Naive thymus-derived CD8-positive, alpha-beta T cell (primary cell): ENCODE measurements around the gene PDZK1. TPM values are rescaled to one million over a fixed set of nuclear protein-coding genes. Genes with fewer than 3 reads are reported as not detected.
"Not testable (repeated sequence)": the region's sequence is repeated elsewhere in the genome, so short reads cannot be mapped to it uniquely, and the experiment has no call there.

ENCODE experiments used
- ATAC-seq, 2 donors: fragments of 150-1000 bp; cut with Tn5 transposase in 1 of 2; sonication (Bioruptor Pico), chemical (Tn5 transposase) in 1 of 2; 1 replicate in 1 of 2; 2 replicates in 1 of 2; pipeline ENCODE4 v1.10.0; 2021; ENCODE audit warnings: mild to moderate bottlenecking in 2 of 2, moderate library complexity in 2 of 2
- POLR2A ChIA-PET: fragments of 350-600 bp; sonication (Branson Sonifier 250); formaldehyde crosslinking; loops from one replicate; lab custom pipeline; 2021; ENCODE audit warnings: antibody characterized with exemption; lab: Charles Lee
- DNase-seq, 10 donors: peaks; one replicate each; pipeline versions ENCODE4 v3.0.0 to v3.0.0-alpha.2; 2020 to 2022
- H3K27ac Mint-ChIP-seq, 10 donors: one replicate each; pipeline ENCODE4 v1.8.0; 2020 to 2022; ENCODE audit warnings: mild to moderate bottlenecking in 10 of 10, mixed read lengths in 10 of 10, moderate library complexity in 4 of 10, inconsistent platforms in 1 of 10
- H3K27me3 Mint-ChIP-seq, 5 donors: one replicate each; pipeline ENCODE4 v1.8.0; 2021 to 2022; ENCODE audit warnings: mixed read lengths in 5 of 5
- H3K36me3 Mint-ChIP-seq, 3 donors: one replicate each; pipeline ENCODE4 v1.8.0; 2020 to 2022; ENCODE audit warnings: mixed read lengths in 3 of 3, mild to moderate bottlenecking in 2 of 3, inconsistent platforms in 1 of 3
- H3K4me1 Mint-ChIP-seq, 4 donors: one replicate each; pipeline ENCODE4 v1.8.0; 2021 to 2022; ENCODE audit warnings: mixed read lengths in 4 of 4
- H3K4me3 Mint-ChIP-seq, 10 donors: one replicate each; pipeline ENCODE4 v1.8.0; 2020 to 2022; ENCODE audit warnings: mild to moderate bottlenecking in 10 of 10, mixed read lengths in 10 of 10, moderate library complexity in 6 of 10, inconsistent platforms in 1 of 10
- H3K9me3 Mint-ChIP-seq, 9 donors: one replicate each; pipeline ENCODE4 v1.8.0; 2020 to 2022; ENCODE audit warnings: mixed read lengths in 9 of 9, mild to moderate bottlenecking in 3 of 9, inconsistent platforms in 1 of 9, moderate library complexity in 1 of 9
- polyA plus RNA-seq, 3 donors: library from polyadenylated mRNA; unstranded; fragments of 300-500 nt; fragmentation: Illumina TruSeq; gene quantifications; one replicate each; pipeline ENCODE4 v1.2.3, GENCODE V29; 2021
- total RNA-seq, 8 experiments: library from RNA in 2 of 8; stranded (reverse) in 2 of 8; gene quantifications; one replicate each; pipeline ENCODE4 v1.2.3 and lab custom pipeline; 2021 to 2026

The PDZK1 gene
- total and polyA plus RNA-seq, 5 experiments from 2014 or later = 0.24 to 0.43 TPM; not detected in 3

- Mint-ChIP-seq H3K4me3 (peak overlapping the region; percentile 64 to 87 (median 80)), H3K27ac (peak overlapping the region in 5 of 10 donors; percentile 53 to 81 (median 66)), H3K4me1 (peaks cover 5 to 30% (median 15%) of the 10 kb centered on the region in 4 donors), H3K9me3 (no peaks in the 10 kb centered on the region), H3K36me3 (no peaks in the 10 kb centered on the region), H3K27me3 (peaks cover 9 to 18% (median 14%) of the 10 kb centered on the region in 5 donors)
- peak; percentile 92 to 96 for ATAC-seq
- DNase-seq = peak; percentile 43 to 79 (median 70)
- POLR2A ChIA-PET = interaction anchor here (0.9 kb wide), 1 partner anchor 30 kb away, joined by 3 read pairs; no protein-coding TSS in a partner anchor
These were observed 13.9 kb upstream of the PDZK1 start for GRCh38 chr1:145720878-145721671.

- DNase-seq = peak in 1 of 10 donors; percentile 9
These were observed 13.3 kb upstream of the PDZK1 start for GRCh38 chr1:145720556-145720877.

GRCh38 chr1:145719230-145720079 lies 12.3 kb upstream of the PDZK1 start, which contains the start of gene CD160:
Gene CD160 (plus strand): TSS chr1:145719499. CDS start chr1:145728328, 8,829 bp downstream.
- H3K9me3 Mint-ChIP-seq = no peaks in the 10 kb centered on the region
- peak within 1 kb of the TSS in 3 of 10 donors; percentile 3 to 81 (median 49) for H3K27ac Mint-ChIP-seq
- H3K4me1 Mint-ChIP-seq = peaks cover 5 to 30% (median 15%) of the 10 kb centered on the region in 4 donors
- ATAC-seq (no peak), DNase-seq (peak in 1 of 10 donors; percentile 28)
- POLR2A ChIA-PET = no interaction called here
- H3K36me3 Mint-ChIP-seq = no peaks in the 10 kb centered on the region
- peak within 1 kb of the TSS in 7 of 10 donors; percentile 14 to 87 (median 63) for H3K4me3 Mint-ChIP-seq
- H3K27me3 Mint-ChIP-seq = peaks cover 9 to 18% (median 14%) of the 10 kb centered on the region in 5 donors

More at GRCh38 chr1:145720556-145720877, 13.3 kb upstream of the PDZK1 start:
- Mint-ChIP-seq H3K4me3 (peak overlapping the region; percentile 15 to 87 (median 70)), H3K4me1 (peaks cover 5 to 30% (median 15%) of the 10 kb centered on the region in 4 donors), H3K9me3 (no peaks in the 10 kb centered on the region), H3K27me3 (peaks cover 9 to 18% (median 14%) of the 10 kb centered on the region in 5 donors), H3K27ac (peak overlapping the region in 2 of 10 donors; percentile 77 to 81), H3K36me3 (no peaks in the 10 kb centered on the region)
- ATAC-seq = no peak
- POLR2A ChIA-PET = interaction anchor here (0.9 kb wide), 1 partner anchor 30 kb away, joined by 3 read pairs; no protein-coding TSS in a partner anchor

GRCh38 chr1:145718465-145718864 lies 11.3 kb upstream of the PDZK1 start:
- DNase-seq, H3K9me3 Mint-ChIP-seq, H3K27ac Mint-ChIP-seq, H3K4me3 Mint-ChIP-seq, H3K36me3 Mint-ChIP-seq, POLR2A ChIA-PET, ATAC-seq: not testable (repeated sequence)
- Mint-ChIP-seq H3K27me3 (peaks cover 9 to 18% (median 14%) of the 10 kb centered on the region in 5 donors), H3K4me1 (peaks cover 5 to 30% (median 15%) of the 10 kb centered on the region in 4 donors)

- no peak for DNase-seq
- H3K27ac Mint-ChIP-seq = peak overlapping the region in 2 of 10 donors; percentile 14 to 86
- peak overlapping the region in 1 of 10 donors; percentile 30 for H3K4me3 Mint-ChIP-seq
- POLR2A ChIA-PET = no interaction called here
- peaks cover 5 to 30% (median 15%) of the 10 kb centered on the region in 4 donors for H3K4me1 Mint-ChIP-seq
- peaks cover 8 to 18% (median 12%) of the 10 kb centered on the region in 5 donors for H3K27me3 Mint-ChIP-seq
- no peak for ATAC-seq
- H3K9me3 Mint-ChIP-seq = no peaks in the 10 kb centered on the region
- H3K36me3 Mint-ChIP-seq = no peaks in the 10 kb centered on the region
These were observed 10.7 kb upstream of the PDZK1 start for GRCh38 chr1:145717833-145718232.

GRCh38 chr1:145716641-145717345 lies 9.6 kb upstream of the PDZK1 start:
- POLR2A ChIA-PET = no interaction called here
- Mint-ChIP-seq H3K27me3 (peaks cover 4 to 14% (median 8%) of the 10 kb centered on the region in 5 donors), H3K36me3 (no peaks in the 10 kb centered on the region), H3K9me3 (no peaks in the 10 kb centered on the region), H3K4me1 (peaks cover 5 to 30% (median 15%) of the 10 kb centered on the region in 4 donors), H3K27ac (peak overlapping the region in 4 of 10 donors; percentile 22 to 60 (median 44)), H3K4me3 (peak overlapping the region in 1 of 10 donors; percentile 26)
- no peak for ATAC-seq
- DNase-seq = peak in 1 of 10 donors; percentile 8

- H3K4me1 Mint-ChIP-seq = peaks cover 0 to 20% (median 5%) of the 10 kb centered on the region in 4 donors
- POLR2A ChIA-PET = interaction anchor here (0.7 kb wide), 1 partner anchor 35 kb away, joined by 9 read pairs; no protein-coding TSS in a partner anchor
- peak overlapping the region in 5 of 10 donors; percentile 3 to 52 (median 29) for H3K27ac Mint-ChIP-seq
- no peak overlapping the region for H3K4me3 Mint-ChIP-seq
- DNase-seq (no peak), ATAC-seq (no peak)
- no peaks in the 10 kb centered on the region for H3K27me3 Mint-ChIP-seq
- no peaks in the 10 kb centered on the region for H3K36me3 Mint-ChIP-seq
- H3K9me3 Mint-ChIP-seq = no peaks in the 10 kb centered on the region
These were observed 7.5 kb upstream of the PDZK1 start for GRCh38 chr1:145714524-145715111.

- ATAC-seq (no peak), DNase-seq (no peak)
- Mint-ChIP-seq H3K4me3 (no peak overlapping the region), H3K9me3 (no peaks in the 10 kb centered on the region), H3K4me1 (peaks cover 0 to 6% (median under 1%) of the 10 kb centered on the region in 4 donors), H3K36me3 (no peaks in the 10 kb centered on the region), H3K27me3 (peaks cover 0 to 3% (median 0%) of the 10 kb centered on the region in 5 donors), H3K27ac (no peak overlapping the region)
- POLR2A ChIA-PET = no interaction called here
These were observed 4.1 kb upstream of the PDZK1 start for GRCh38 chr1:145711213-145711651.

- Mint-ChIP-seq H3K27ac (peak overlapping the region in 1 of 10 donors; percentile 8), H3K4me1 (peaks cover 0 to 5% (median under 1%) of the 10 kb centered on the region in 4 donors), H3K36me3 (no peaks in the 10 kb centered on the region), H3K4me3 (no peak overlapping the region), H3K27me3 (peaks cover 0 to 3% (median 0%) of the 10 kb centered on the region in 5 donors), H3K9me3 (no peaks in the 10 kb centered on the region)
- DNase-seq (no peak), ATAC-seq (no peak)
- POLR2A ChIA-PET = no interaction called here
These were observed 3.3 kb upstream of the PDZK1 start for GRCh38 chr1:145710291-145711027.

GRCh38 chr1:145708063-145708462 lies 895 bp upstream of the PDZK1 start:
- ATAC-seq = no peak
- no peaks in the 10 kb centered on the region for H3K9me3 Mint-ChIP-seq
- peaks cover 0 to 5% (median under 1%) of the 10 kb centered on the region in 4 donors for H3K4me1 Mint-ChIP-seq
- H3K27me3 Mint-ChIP-seq = peaks cover 0 to 3% (median 0%) of the 10 kb centered on the region in 5 donors
- DNase-seq = no peak
- POLR2A ChIA-PET = no interaction called here
- H3K27ac Mint-ChIP-seq = peak overlapping the region in 1 of 10 donors; percentile 67
- no peak overlapping the region for H3K4me3 Mint-ChIP-seq
- no peaks in the 10 kb centered on the region for H3K36me3 Mint-ChIP-seq
